Measurements from ENCODE around the gene DUSP12. TPM values are rescaled to one million over a fixed set of nuclear protein-coding genes. Genes with fewer than 3 reads are reported as not detected.

DUSP12 gene
- total RNA-seq, 4 donors from 2014 or later: 16.4 to 62.7 (median 29.3) TPM

DNA sequence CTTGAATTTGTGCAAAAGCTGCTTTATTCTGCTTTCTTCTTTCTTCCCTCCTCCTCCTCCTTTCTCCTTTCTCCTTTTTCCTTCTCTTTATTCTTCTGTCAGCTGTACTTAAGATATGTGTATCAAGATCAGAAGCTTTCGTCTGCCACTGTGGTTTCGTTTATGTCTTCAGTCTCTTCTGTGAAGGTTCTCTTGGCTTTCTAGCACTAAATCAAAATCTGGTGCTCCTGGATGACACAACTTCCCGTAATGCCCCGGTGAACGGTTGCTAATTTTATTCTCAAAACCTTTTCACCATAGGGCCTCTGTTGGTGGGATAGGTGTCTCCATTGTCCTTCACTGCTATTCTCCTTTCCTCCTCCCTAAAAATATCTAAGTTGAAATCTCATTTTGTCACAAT is 21.6 kb downstream of the DUSP12 start:
- H3K4me1 ChIP-seq: no peaks in the 10 kb centered on the region

DNA sequence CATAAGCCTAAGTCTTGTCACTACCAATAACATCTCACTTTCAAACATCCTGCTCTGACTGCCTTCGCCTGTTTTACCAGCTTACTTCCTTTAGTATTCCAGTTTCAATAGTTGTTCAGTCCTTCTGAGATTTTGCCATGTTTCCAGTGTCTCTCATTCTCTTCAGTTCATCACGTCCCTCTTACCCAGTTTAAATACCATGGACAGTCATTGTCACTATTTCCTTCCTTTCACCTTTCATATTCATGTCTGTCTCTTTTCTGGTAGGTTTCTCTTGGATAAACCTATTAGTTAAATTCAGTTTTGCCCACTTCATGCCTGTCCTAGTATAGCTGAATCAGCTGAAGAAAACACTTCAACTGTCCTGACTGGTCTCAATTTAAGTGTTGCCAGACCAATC is 22.4 kb downstream of the DUSP12 start:
- H3K27ac ChIP-seq: no peak overlapping the region
- no peaks in the 10 kb centered on the region for H3K27me3 ChIP-seq
- no peaks in the 10 kb centered on the region for H3K36me3 ChIP-seq
- no peaks in the 10 kb centered on the region for H3K9me3 ChIP-seq
- no peak overlapping the region for H3K4me3 ChIP-seq
- no peak for TF ChIP-seq POLR2A (IDR thresholded peaks at IDR 0.05)
- TF ChIP-seq, protein P1, sequence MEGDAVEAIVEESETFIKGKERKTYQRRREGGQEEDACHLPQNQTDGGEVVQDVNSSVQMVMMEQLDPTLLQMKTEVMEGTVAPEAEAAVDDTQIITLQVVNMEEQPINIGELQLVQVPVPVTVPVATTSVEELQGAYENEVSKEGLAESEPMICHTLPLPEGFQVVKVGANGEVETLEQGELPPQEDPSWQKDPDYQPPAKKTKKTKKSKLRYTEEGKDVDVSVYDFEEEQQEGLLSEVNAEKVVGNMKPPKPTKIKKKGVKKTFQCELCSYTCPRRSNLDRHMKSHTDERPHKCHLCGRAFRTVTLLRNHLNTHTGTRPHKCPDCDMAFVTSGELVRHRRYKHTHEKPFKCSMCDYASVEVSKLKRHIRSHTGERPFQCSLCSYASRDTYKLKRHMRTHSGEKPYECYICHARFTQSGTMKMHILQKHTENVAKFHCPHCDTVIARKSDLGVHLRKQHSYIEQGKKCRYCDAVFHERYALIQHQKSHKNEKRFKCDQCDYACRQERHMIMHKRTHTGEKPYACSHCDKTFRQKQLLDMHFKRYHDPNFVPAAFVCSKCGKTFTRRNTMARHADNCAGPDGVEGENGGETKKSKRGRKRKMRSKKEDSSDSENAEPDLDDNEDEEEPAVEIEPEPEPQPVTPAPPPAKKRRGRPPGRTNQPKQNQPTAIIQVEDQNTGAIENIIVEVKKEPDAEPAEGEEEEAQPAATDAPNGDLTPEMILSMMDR (IDR thresholded peaks at IDR 0.05): no peak
- intact Hi-C loops (cut with DNase I; ENCODE audit: low total_unique reads): no loop called here
- no peaks in the 10 kb centered on the region for H3K4me1 ChIP-seq
- DNase-seq: no peak

More for the DNA sequence above, 21.6 kb downstream of the DUSP12 start:
- DNase-seq: no peak
- TF ChIP-seq POLR2A (IDR thresholded peaks at IDR 0.05): no peak
- TF ChIP-seq, protein P1 (IDR thresholded peaks at IDR 0.05): no peak
- intact Hi-C loops (cut with DNase I; ENCODE audit: low total_unique reads): no loop called here
- H3K36me3 ChIP-seq: no peaks in the 10 kb centered on the region
- H3K27ac ChIP-seq: no peak overlapping the region
- no peaks in the 10 kb centered on the region for H3K27me3 ChIP-seq
- no peak overlapping the region for H3K4me3 ChIP-seq
- no peaks in the 10 kb centered on the region for H3K9me3 ChIP-seq

DNA sequence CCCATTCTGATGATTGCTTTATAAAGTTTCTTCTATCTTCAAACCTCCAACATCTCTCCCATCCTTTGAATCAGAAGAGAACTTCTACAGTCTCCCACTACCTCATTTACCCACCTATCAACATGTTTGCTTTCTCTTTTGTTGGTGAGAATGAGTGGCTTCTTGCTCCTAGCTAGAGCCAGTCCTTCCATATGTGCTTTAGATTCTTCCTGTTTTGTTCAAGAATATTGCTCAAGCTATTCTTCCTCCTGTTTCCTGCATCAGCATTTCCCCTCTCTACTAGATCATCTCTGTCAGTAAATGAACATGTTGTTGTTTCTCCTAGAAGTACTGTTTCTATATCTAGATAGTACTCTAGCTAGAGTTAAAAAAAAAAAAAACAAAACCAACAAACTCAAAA is 22.8 kb downstream of the DUSP12 start:
- no peak overlapping the region for H3K27ac ChIP-seq
- TF ChIP-seq, protein P1 (IDR thresholded peaks at IDR 0.05): no peak
- TF ChIP-seq POLR2A (IDR thresholded peaks at IDR 0.05): no peak
- H3K9me3 ChIP-seq: no peaks in the 10 kb centered on the region
- no peaks in the 10 kb centered on the region for H3K27me3 ChIP-seq
- no peaks in the 10 kb centered on the region for H3K4me1 ChIP-seq
- intact Hi-C loops (cut with DNase I; ENCODE audit: low total_unique reads): no loop called here
- no peak overlapping the region for H3K4me3 ChIP-seq
- H3K36me3 ChIP-seq: no peaks in the 10 kb centered on the region
- no peak for DNase-seq

DNA sequence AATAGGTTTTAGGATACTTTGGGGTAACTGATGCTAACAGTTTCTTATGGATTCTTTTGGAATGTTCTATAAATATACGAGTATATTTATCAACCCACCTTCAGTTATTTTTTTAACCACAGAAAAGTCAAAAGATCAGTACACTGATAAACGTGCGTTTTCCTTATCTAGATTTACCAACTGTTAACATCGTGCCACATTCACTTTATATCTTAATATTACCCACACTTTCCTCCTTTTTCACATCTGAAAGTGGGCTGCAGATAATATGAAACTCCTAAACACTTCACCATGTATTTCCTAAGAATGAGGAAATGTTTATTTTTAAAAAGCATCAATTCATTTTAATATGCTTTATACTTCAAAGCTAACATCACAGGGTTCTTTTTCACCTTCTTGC is 24.2 kb downstream of the DUSP12 start:
- Histone ChIP-seq H3K4me3 (no peak overlapping the region), H3K27ac (no peak overlapping the region), H3K36me3 (no peaks in the 10 kb centered on the region), H3K27me3 (no peaks in the 10 kb centered on the region), H3K9me3 (no peaks in the 10 kb centered on the region), H3K4me1 (no peaks in the 10 kb centered on the region)
- intact Hi-C loops (cut with DNase I; ENCODE audit: low total_unique reads): no loop called here
- DNase-seq: no peak
- TF ChIP-seq POLR2A (IDR thresholded peaks at IDR 0.05): no peak
- TF ChIP-seq, protein P1 (IDR thresholded peaks at IDR 0.05): no peak

DNA sequence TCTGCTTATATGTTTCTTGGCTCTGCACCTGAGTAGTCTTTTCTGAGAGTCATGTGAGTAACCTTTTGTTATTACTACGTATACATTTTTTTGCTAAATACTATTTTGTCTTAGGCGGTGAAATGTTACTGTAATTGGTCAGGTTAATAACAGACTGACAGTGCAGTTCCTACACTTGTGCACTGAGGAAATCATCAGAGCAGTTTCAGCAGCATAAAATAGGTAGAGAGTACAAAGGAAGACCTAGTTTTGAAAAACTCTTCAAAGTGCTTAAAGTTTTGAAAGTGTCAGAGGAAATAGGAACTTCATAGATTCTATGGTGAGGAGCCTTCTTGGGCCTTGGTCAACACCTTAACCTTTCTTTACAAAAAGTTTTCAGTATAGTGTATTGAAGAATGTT is 27.7 kb downstream of the DUSP12 start:
- Histone ChIP-seq H3K9me3 (no peaks in the 10 kb centered on the region), H3K27me3 (no peaks in the 10 kb centered on the region), H3K4me3 (no peak overlapping the region), H3K4me1 (no peaks in the 10 kb centered on the region), H3K27ac (no peak overlapping the region), H3K36me3 (no peaks in the 10 kb centered on the region)
- DNase-seq: no peak
- no peak for TF ChIP-seq POLR2A (IDR thresholded peaks at IDR 0.05)
- TF ChIP-seq, protein P1 (IDR thresholded peaks at IDR 0.05): no peak
- intact Hi-C loops (cut with DNase I; ENCODE audit: low total_unique reads): no loop called here
